Loucy (cell line): Measurements from ENCODE around the gene PI16.

Experiments used
- H2AFZ ChIP-seq: fragments of 200-600 bp; sonication (generic); 2 replicates; pipeline ENCODE4 v1.6.0; 2016; ENCODE audit warnings: antibody characterized with exemption, mild to moderate bottlenecking, low read length, moderate library complexity
- H3F3A ChIP-seq: fragments of 200-600 bp; 2 replicates; pipeline ENCODE4 v1.6.0; 2016; ENCODE audit warnings: antibody characterized with exemption, low read depth, mild to moderate bottlenecking
- H3K27me3 ChIP-seq: fragments of 200-600 bp; sonication (generic); 2 replicates; pipeline ENCODE4 v1.6.1; 2014; ENCODE audit warnings: low read length, mild to moderate bottlenecking; ENCODE audit not compliant: insufficient read depth, poor library complexity, severe bottlenecking
- H3K36me3 ChIP-seq: fragments of 200-600 bp; sonication (generic); 2 replicates; pipeline ENCODE4 v1.6.1; 2016; ENCODE audit warnings: low read length; ENCODE audit not compliant: insufficient read depth
- H3K4me1 ChIP-seq: fragments of 200-600 bp; sonication (generic); 2 replicates; pipeline ENCODE4 v1.5.1; 2014; ENCODE audit warnings: low read length, mild to moderate bottlenecking; ENCODE audit not compliant: insufficient read depth, poor library complexity, severe bottlenecking
- H3K4me2 ChIP-seq: fragments of 200-600 bp; sonication (generic); 2 replicates; pipeline ENCODE4 v1.6.0; 2014; ENCODE audit warnings: antibody characterized with exemption, low read length, low read depth, mild to moderate bottlenecking; ENCODE audit not compliant: poor library complexity, severe bottlenecking
- H3K4me3 ChIP-seq: fragments of 200-600 bp; sonication (generic); 2 replicates; pipeline ENCODE4 v1.5.1; 2014; ENCODE audit warnings: low read length, mild to moderate bottlenecking, mixed read lengths; ENCODE audit not compliant: poor library complexity, severe bottlenecking
- H3K79me2 ChIP-seq: fragments of 200-600 bp; sonication (generic); 2 replicates; pipeline ENCODE4 v1.6.1; 2014; ENCODE audit warnings: low read length; ENCODE audit not compliant: insufficient read depth
- H3K9ac ChIP-seq: fragments of 200-600 bp; sonication (generic); 2 replicates; pipeline ENCODE4 v1.6.0; 2014; ENCODE audit warnings: mild to moderate bottlenecking, low read depth, low read length, moderate library complexity; ENCODE audit not compliant: poor library complexity, severe bottlenecking
- H3K9me2 ChIP-seq: fragments of 200-600 bp; sonication (generic); replicated peaks from 2 replicates; pipeline ENCODE4 v1.6.1; 2016; ENCODE audit warnings: low read depth, low read length, mixed read lengths
- H3K9me3 ChIP-seq: fragments of 200-600 bp; sonication (generic); 2 replicates; pipeline ENCODE4 v1.6.1; 2014; ENCODE audit warnings: mild to moderate bottlenecking, antibody characterized with exemption, low read length, low read depth; ENCODE audit not compliant: insufficient read depth
- H4K20me1 ChIP-seq: fragments of 200-600 bp; sonication (generic); 2 replicates; pipeline ENCODE4 v1.6.0; 2014; ENCODE audit warnings: antibody characterized with exemption, low read length, mild to moderate bottlenecking; ENCODE audit not compliant: insufficient read depth, poor library complexity, severe bottlenecking
- EZH2phosphoT487 ChIP-seq: fragments of 200-600 bp; IDR thresholded peaks from 2 replicates; pipeline ENCODE4 v1.6.1; 2018; ENCODE audit warnings: antibody characterized with exemption, mild to moderate bottlenecking, moderate library complexity, borderline replicate concordance
- TF ChIP-seq, protein P1 (sequence below): fragments of 200-600 bp; sonication (generic); conservative IDR thresholded peaks from 2 replicates; pipeline ENCODE4 v1.5.1; 2014; ENCODE audit warnings: mild to moderate bottlenecking, antibody characterized with exemption, low read length

PI16 gene

GRCh38 chr6:36920049-36920448 lies 34.5 kb upstream of the PI16 start:
- Histone ChIP-seq H3K36me3 (peaks cover 23% of the 10 kb centered on the region; the same call in 1 of the 2 replicates), H3K27me3 (no peaks in the 10 kb centered on the region), H3K9ac (no peak overlapping the region), H3K9me2 (no peaks in the 10 kb centered on the region), H3K4me3 (no peak overlapping the region), H4K20me1 (no peaks in the 10 kb centered on the region), H3K9me3 (no peaks in the 10 kb centered on the region), H3K4me2 (no peak overlapping the region), H3K79me2 (no peaks in the 10 kb centered on the region), H3K4me1 (peaks cover 40% of the 10 kb centered on the region), H2AFZ (no peak overlapping the region), H3F3A (no peaks in the 10 kb centered on the region)
- TF ChIP-seq EZH2phosphoT487: no peak
- TF ChIP-seq, protein P1, sequence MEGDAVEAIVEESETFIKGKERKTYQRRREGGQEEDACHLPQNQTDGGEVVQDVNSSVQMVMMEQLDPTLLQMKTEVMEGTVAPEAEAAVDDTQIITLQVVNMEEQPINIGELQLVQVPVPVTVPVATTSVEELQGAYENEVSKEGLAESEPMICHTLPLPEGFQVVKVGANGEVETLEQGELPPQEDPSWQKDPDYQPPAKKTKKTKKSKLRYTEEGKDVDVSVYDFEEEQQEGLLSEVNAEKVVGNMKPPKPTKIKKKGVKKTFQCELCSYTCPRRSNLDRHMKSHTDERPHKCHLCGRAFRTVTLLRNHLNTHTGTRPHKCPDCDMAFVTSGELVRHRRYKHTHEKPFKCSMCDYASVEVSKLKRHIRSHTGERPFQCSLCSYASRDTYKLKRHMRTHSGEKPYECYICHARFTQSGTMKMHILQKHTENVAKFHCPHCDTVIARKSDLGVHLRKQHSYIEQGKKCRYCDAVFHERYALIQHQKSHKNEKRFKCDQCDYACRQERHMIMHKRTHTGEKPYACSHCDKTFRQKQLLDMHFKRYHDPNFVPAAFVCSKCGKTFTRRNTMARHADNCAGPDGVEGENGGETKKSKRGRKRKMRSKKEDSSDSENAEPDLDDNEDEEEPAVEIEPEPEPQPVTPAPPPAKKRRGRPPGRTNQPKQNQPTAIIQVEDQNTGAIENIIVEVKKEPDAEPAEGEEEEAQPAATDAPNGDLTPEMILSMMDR: no peak

- H3K79me2 ChIP-seq: no peaks in the 10 kb centered on the region
- peaks cover 19% of the 10 kb centered on the region; the same call in 1 of the 2 replicates for H3K36me3 ChIP-seq
- H3K4me2 ChIP-seq: no peak overlapping the region
- H3K4me1 ChIP-seq: peaks cover 43% of the 10 kb centered on the region
- H3K9me3 ChIP-seq: no peaks in the 10 kb centered on the region
- H3K4me3 ChIP-seq: no peak overlapping the region
- no peaks in the 10 kb centered on the region for H4K20me1 ChIP-seq
- no peaks in the 10 kb centered on the region for H3K9me2 ChIP-seq
- TF ChIP-seq, protein P1: no peak
- TF ChIP-seq EZH2phosphoT487: no peak
- no peak overlapping the region for H2AFZ ChIP-seq
- H3K9ac ChIP-seq: no peak overlapping the region
- H3F3A ChIP-seq: no peaks in the 10 kb centered on the region
- no peaks in the 10 kb centered on the region for H3K27me3 ChIP-seq
These were observed 34.0 kb upstream of the PI16 start for GRCh38 chr6:36920546-36920945.

DNA sequence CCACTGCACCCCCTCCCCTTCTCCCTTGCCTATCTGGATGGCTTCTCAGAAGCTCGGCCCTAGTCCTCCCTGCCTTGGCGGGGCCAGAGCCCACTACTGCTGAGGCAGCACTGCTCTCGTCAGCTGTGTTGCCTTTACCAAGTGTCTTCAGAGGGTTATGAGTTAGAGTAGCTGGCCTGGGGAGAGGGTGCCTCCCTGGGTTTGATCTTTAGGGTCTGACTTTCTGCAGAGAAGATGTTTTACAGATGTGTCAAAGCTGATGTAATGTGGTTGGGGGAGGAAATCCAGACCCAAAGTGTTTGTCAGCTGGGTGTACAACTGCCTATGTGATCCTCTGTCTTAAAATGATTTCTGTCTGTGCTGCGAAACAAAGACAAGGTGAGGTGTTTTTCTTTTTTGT lies 30.4 kb upstream of the PI16 start:
- no peak for TF ChIP-seq EZH2phosphoT487
- TF ChIP-seq, protein P1: no peak
- Histone ChIP-seq H3K27me3 (no peaks in the 10 kb centered on the region), H3F3A (no peaks in the 10 kb centered on the region), H3K4me2 (no peak overlapping the region), H3K9me2 (no peaks in the 10 kb centered on the region), H3K9me3 (no peaks in the 10 kb centered on the region), H3K4me3 (no peak overlapping the region), H2AFZ (no peak overlapping the region), H3K36me3 (peaks cover 8% of the 10 kb centered on the region; the same call in 1 of the 2 replicates), H4K20me1 (no peaks in the 10 kb centered on the region), H3K79me2 (no peaks in the 10 kb centered on the region), H3K4me1 (peaks cover 35% of the 10 kb centered on the region), H3K9ac (no peak overlapping the region)
